Spleen (tissue), 11 donors: ENCODE results near the gene BECN2. TPM values are rescaled to one million over a fixed set of nuclear protein-coding genes. Genes with fewer than 3 reads are reported as not detected.

ENCODE experiments used
- DNase-seq: peaks from one replicate; pipeline ENCODE4 v3.0.0-alpha.2; 2020
- H3K27ac ChIP-seq, 8 donors: fragments of 200-600 bp; sonication (generic) in 7 of 8; 1 replicate in 4 of 8; 2 replicates in 4 of 8; pipeline versions ENCODE4 v1.5.0 to v1.8.0; 2016 to 2021; ENCODE audit warnings: inconsistent platforms in 4 of 8, mild to moderate bottlenecking in 4 of 8, moderate library complexity in 1 of 8
- H3K27me3 ChIP-seq, 7 donors: fragments of 200-600 bp; sonication (generic) in 6 of 7; replicated peaks in 1 of 7; 1 replicate in 4 of 7; 2 replicates in 3 of 7; pipeline versions ENCODE4 v1.5.0 to v1.8.0; 2016 to 2021; ENCODE audit warnings: inconsistent platforms in 3 of 7, mild to moderate bottlenecking in 1 of 7
- H3K36me3 ChIP-seq, 6 donors: fragments of 200-600 bp; sonication (generic) in 5 of 6; 1 replicate in 4 of 6; 2 replicates in 2 of 6; pipeline versions ENCODE4 v1.5.0 to v1.8.0; 2016 to 2021; ENCODE audit warnings: inconsistent platforms in 2 of 6
- H3K4me1 ChIP-seq, 6 donors: fragments of 200-600 bp; sonication (generic) in 5 of 6; 1 replicate in 3 of 6; 2 replicates in 3 of 6; pipeline versions ENCODE4 v1.5.0 to v1.8.0; 2016 to 2021; ENCODE audit warnings: inconsistent platforms in 3 of 6
- H3K4me3 ChIP-seq, 8 donors: fragments of 200-600 bp; sonication (generic) in 7 of 8; 1 replicate in 4 of 8; 2 replicates in 4 of 8; pipeline versions ENCODE4 v1.5.0 to v1.8.0; 2016 to 2021; ENCODE audit warnings: inconsistent platforms in 4 of 8, mild to moderate bottlenecking in 4 of 8, moderate library complexity in 2 of 8
- H3K9me3 ChIP-seq, 8 donors: fragments of 200-600 bp; sonication (generic) in 7 of 8; 1 replicate in 4 of 8; 2 replicates in 4 of 8; pipeline versions ENCODE4 v1.5.0 to v1.8.0; 2016 to 2021; ENCODE audit warnings: inconsistent platforms in 4 of 8
- POLR2A ChIP-seq, 3 donors: fragments of 450-650 bp; IDR thresholded peaks; one replicate each; pipeline ENCODE4 v1.5.1; 2017; ENCODE audit warnings: antibody characterized with exemption in 3 of 3, mild to moderate bottlenecking in 1 of 3
- POLR2AphosphoS5 ChIP-seq, 3 donors: sonication (generic); formaldehyde crosslinking; IDR thresholded peaks; one replicate each; pipeline ENCODE4 v1.5.1; 2017; ENCODE audit warnings: antibody characterized with exemption in 3 of 3
- WGBS, 5 donors: extraction: QIAGEN DNeasy Blood & Tissue Kit in 3 of 5; methylation state at CpG; one replicate each; pipeline versions ENCODE4 v1.1.5 to v1.1.7; 2013 to 2018; 5-methylcytosine and 5-hydroxymethylcytosine counted together
- intact Hi-C: fragments of 100-400 bp; cut with DNase I; formaldehyde crosslinking; loops from one replicate; pipeline ENCODE4 v1.15.0; 2023; ENCODE audit warnings: low total_unique reads
- polyA plus RNA-seq, 3 donors: library from polyadenylated mRNA; stranded (reverse); fragments of 200-250 nt; gene quantifications; one replicate each; pipeline ENCODE4 v1.2.1, GENCODE V29; 2013
- total RNA-seq, 7 donors: library from RNA; depleted of rRNA in 3 of 7; stranded (reverse); fragments of >200 nt in 3 of 7; fragmentation: NEBNext Ultra II Directional in 4 of 7; extraction: Animal tissue kit (Norgen Biotek cat#: 25700) in 4 of 7; gene quantifications; one replicate each; pipeline versions ENCODE4 v1.1.0 to v1.2.1, GENCODE V29; 2016 to 2021
- TF ChIP-seq, protein P1 (sequence below), 11 experiments: fragments of 200-600 bp in 7 of 11; fragments of 450-650 bp in 4 of 11; sonication (generic) in 4 of 11; IDR thresholded peaks in 8 of 11; conservative IDR thresholded peaks in 3 of 11; 1 replicate in 7 of 11; 2 replicates in 4 of 11; pipeline versions ENCODE4 v1.4.0 to v1.8.0; 2016 to 2021; ENCODE audit warnings: antibody characterized with exemption in 11 of 11, inconsistent platforms in 4 of 11, mild to moderate bottlenecking in 1 of 11
- donor health status: healthy with polysubstance abuse.
- donor health status: DM: no; HTN: no; CAD: no; lungs with moderate emphysema.
- donor health status: DM: no; HTN: no; CAD: no.
- donor health status: Bipolar disorder and iron deficiency.
- donor health status: healthy.
- donor health status: DM: no; HTN: no; CAD: no.
- donor health status: DM: yes; HTN: yes; CAD: no.

Gene BECN2
- total and polyA plus RNA-seq, 10 donors = not detected

DNA sequence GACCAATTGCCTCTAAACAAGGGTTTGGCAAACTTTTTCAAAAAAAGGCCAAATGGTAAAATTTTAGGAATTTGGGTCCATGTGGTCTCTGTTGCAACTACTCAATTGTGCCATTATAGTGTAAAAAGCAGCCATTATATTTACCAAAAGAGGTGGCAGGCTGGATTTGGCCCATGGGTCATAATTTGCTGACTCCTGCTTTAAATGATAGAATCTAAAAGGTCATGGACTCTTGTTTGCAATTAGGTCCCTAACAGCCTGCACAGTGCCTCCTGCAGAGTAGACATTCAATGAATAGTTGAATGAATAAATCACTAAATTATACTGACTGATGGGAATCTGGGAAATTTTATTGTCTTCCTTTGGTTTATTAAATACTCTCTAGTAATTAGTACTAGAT, 6.2 kb downstream of the BECN2 start:
- H3K36me3 ChIP-seq = no peaks in the 10 kb centered on the region
- peak overlapping the region in 1 of 8 donors; percentile 38 for H3K27ac ChIP-seq
- H3K4me1 ChIP-seq = no peaks in the 10 kb centered on the region
- H3K9me3 ChIP-seq = no peaks in the 10 kb centered on the region
- no peaks in the 10 kb centered on the region for H3K27me3 ChIP-seq
- intact Hi-C loops = no loop called here
- no peak for TF ChIP-seq POLR2A (IDR thresholded peaks at IDR 0.05)
- H3K4me3 ChIP-seq = no peak overlapping the region
- no peak for DNase-seq

DNA sequence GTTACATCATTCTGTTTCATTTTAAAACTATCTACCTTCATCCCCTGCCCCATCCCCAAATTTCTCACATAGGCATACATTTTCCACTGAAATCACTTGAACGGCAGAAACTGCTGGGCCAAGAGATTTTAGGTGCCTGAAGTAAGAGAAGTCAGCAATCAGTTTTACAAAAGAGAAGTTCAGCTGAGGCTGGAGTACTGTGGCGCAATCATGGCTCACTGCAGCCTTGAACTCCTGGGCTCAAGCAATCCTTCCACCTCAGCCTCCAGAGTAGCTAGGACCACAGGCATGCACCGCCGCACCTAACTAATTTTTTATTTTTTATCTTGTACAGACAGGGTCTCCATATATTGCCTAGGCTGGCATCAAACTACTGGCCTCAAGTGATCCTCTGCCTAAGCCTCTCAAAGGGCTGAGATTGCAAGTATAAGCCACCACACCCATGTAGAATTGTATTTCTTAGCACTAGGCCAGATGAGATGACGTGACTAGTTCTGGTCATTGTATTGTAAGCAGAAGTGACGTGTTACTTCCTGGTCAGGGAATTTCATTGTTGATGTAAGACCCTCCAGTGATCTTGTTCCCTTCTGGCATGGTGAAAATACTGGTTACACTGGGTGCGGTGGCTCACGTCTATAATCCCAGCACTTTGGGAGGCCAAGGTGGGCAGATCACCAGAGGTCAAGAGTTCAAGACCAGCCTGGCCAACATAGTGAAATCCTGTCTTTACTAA, 7.1 kb downstream of the BECN2 start:
- Histone ChIP-seq H3K4me3 (no peak overlapping the region), H3K27ac (peak overlapping the region in 3 of 8 donors; percentile 26 to 46 (median 38)), H3K27me3 (no peaks in the 10 kb centered on the region), H3K9me3 (no peaks in the 10 kb centered on the region), H3K36me3 (no peaks in the 10 kb centered on the region), H3K4me1 (no peaks in the 10 kb centered on the region)
- intact Hi-C loops = no loop called here
- TF ChIP-seq POLR2A (IDR thresholded peaks at IDR 0.05) = no peak
- TF ChIP-seq POLR2AphosphoS5 (IDR thresholded peaks at IDR 0.05) = no peak
- TF ChIP-seq, protein P1, sequence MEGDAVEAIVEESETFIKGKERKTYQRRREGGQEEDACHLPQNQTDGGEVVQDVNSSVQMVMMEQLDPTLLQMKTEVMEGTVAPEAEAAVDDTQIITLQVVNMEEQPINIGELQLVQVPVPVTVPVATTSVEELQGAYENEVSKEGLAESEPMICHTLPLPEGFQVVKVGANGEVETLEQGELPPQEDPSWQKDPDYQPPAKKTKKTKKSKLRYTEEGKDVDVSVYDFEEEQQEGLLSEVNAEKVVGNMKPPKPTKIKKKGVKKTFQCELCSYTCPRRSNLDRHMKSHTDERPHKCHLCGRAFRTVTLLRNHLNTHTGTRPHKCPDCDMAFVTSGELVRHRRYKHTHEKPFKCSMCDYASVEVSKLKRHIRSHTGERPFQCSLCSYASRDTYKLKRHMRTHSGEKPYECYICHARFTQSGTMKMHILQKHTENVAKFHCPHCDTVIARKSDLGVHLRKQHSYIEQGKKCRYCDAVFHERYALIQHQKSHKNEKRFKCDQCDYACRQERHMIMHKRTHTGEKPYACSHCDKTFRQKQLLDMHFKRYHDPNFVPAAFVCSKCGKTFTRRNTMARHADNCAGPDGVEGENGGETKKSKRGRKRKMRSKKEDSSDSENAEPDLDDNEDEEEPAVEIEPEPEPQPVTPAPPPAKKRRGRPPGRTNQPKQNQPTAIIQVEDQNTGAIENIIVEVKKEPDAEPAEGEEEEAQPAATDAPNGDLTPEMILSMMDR (IDR thresholded peaks at IDR 0.05 in 8 of 11, conservative IDR thresholded peaks at IDR 0.05 in 3 of 11) = no peak
- WGBS, 5 donors = 68 to 81% (median 76%) methylated on average over 8 of the region's 8 CpGs
- no peak for DNase-seq

DNA sequence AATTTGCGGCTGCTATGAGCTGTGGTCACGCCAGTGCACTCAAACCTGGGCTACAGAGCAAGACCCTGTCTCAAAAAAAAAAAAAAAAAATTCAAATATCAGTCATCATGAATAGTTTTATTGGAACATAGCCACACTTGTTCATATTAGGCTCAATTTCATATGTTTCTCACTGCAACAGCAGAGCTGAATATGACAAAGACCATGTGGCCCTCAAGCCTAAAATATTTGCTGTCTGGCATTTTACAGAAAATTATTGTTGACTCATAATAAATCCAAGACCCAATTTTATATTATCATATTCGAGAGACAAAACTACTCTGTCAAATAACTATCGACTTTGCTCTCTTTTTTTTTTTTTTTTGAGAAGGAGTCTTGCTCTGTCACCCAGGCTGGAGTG, 11.0 kb downstream of the BECN2 start:
- H3K9me3 ChIP-seq = no peaks in the 10 kb centered on the region
- H3K4me3 ChIP-seq = no peak overlapping the region
- DNase-seq = no peak
- intact Hi-C loops = no loop called here
- no peak for TF ChIP-seq POLR2A (IDR thresholded peaks at IDR 0.05)
- TF ChIP-seq, protein P1 (IDR thresholded peaks at IDR 0.05 in 8 of 11, conservative IDR thresholded peaks at IDR 0.05 in 3 of 11) = no peak
- no peak for TF ChIP-seq POLR2AphosphoS5 (IDR thresholded peaks at IDR 0.05)
- H3K4me1 ChIP-seq = no peaks in the 10 kb centered on the region
- no peak overlapping the region for H3K27ac ChIP-seq
- 36 to 80% (median 43%) methylated on average over 4 of the region's 4 CpGs for WGBS, 5 donors
- no peaks in the 10 kb centered on the region for H3K36me3 ChIP-seq
- H3K27me3 ChIP-seq = no peaks in the 10 kb centered on the region

DNA sequence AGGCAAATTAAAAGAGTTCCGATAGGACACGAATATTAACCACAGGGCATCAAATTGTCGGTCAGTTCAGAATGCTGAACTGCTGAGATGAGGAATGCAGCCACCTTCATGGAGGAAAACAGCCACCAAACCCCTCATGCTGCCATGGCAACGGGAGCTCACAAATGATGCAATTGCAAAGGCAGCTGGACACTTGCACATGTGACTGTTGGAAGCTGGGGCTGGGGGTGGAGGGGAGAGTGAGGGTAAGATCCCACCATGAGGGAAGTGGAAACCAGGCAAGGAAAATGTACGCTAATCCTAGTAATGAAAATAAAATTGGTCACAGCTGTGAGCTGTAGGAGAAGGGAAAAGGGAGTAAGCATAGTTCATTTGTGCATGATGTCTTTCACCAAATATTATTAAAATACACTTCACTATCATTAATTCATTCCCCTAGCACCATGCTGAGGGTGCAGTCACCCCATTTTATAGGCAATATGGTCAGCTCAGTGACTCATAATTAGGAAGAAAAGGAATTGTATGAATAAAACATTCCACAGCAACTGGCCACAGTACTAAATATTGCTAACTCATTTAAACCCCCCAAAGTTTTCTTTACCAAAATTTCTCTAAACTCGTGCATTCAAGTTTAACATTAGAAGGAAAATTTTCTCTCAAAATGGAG, 15.3 kb downstream of the BECN2 start:
- Histone ChIP-seq H3K36me3 (no peaks in the 10 kb centered on the region), H3K4me3 (no peak overlapping the region), H3K27me3 (no peaks in the 10 kb centered on the region), H3K4me1 (no peaks in the 10 kb centered on the region), H3K27ac (no peak overlapping the region), H3K9me3 (no peaks in the 10 kb centered on the region)
- no peak for TF ChIP-seq POLR2A (IDR thresholded peaks at IDR 0.05)
- intact Hi-C loops = no loop called here
- no peak for DNase-seq
- 70 to 85% (median 73%) methylated on average over 6 of the region's 6 CpGs for WGBS, 5 donors

DNA sequence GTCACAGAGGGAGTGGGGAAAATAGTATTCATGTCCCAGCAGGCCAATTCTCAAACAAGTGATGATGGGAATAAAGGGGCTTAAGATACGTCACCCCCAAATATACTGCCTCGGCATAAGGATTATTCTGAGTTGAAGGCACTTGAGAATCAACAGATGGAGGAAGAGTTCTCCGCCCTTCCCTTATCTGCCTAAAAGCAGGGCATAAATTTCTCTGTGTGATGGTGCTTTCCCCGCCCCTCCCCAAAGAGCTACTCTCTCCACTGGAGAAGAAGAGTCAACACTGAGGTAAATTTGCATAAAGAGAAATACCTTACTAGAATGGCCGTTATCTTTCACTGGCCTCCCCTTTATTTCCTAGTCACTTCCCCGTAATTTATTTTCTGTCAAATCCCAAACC, 18.7 kb downstream of the BECN2 start:
- Histone ChIP-seq H3K36me3 (no peaks in the 10 kb centered on the region), H3K4me3 (no peak overlapping the region), H3K4me1 (no peaks in the 10 kb centered on the region), H3K27me3 (no peaks in the 10 kb centered on the region), H3K27ac (no peak overlapping the region), H3K9me3 (no peaks in the 10 kb centered on the region)
- intact Hi-C loops = no loop called here
- DNase-seq = no peak
- WGBS, 5 donors = 64 to 75% (median 73%) methylated on average over 6 of the region's 6 CpGs
- TF ChIP-seq POLR2AphosphoS5 (IDR thresholded peaks at IDR 0.05) = no peak
- TF ChIP-seq, protein P1 (IDR thresholded peaks at IDR 0.05 in 8 of 11, conservative IDR thresholded peaks at IDR 0.05 in 3 of 11) = no peak
- TF ChIP-seq POLR2A (IDR thresholded peaks at IDR 0.05) = no peak
